Gastroesophageal sphincter (tissue), 3 donors: ENCODE results near the gene TRERF1.

Experiments
- POLR2AphosphoS5 ChIP-seq: sonication (generic); formaldehyde crosslinking; IDR thresholded peaks from one replicate; pipeline ENCODE4 v1.6.1; 2017; ENCODE audit warnings: antibody characterized with exemption
- TF ChIP-seq, protein P1 (sequence below), 4 experiments: fragments of 200-600 bp in 2 of 4; fragments of 450-650 bp in 2 of 4; sonication (generic) in 1 of 4; IDR thresholded peaks; one replicate each; pipeline ENCODE4 v1.5.1; 2017 to 2019; ENCODE audit warnings: antibody characterized with exemption in 4 of 4, mild to moderate bottlenecking in 2 of 4, moderate library complexity in 2 of 4

DNA sequence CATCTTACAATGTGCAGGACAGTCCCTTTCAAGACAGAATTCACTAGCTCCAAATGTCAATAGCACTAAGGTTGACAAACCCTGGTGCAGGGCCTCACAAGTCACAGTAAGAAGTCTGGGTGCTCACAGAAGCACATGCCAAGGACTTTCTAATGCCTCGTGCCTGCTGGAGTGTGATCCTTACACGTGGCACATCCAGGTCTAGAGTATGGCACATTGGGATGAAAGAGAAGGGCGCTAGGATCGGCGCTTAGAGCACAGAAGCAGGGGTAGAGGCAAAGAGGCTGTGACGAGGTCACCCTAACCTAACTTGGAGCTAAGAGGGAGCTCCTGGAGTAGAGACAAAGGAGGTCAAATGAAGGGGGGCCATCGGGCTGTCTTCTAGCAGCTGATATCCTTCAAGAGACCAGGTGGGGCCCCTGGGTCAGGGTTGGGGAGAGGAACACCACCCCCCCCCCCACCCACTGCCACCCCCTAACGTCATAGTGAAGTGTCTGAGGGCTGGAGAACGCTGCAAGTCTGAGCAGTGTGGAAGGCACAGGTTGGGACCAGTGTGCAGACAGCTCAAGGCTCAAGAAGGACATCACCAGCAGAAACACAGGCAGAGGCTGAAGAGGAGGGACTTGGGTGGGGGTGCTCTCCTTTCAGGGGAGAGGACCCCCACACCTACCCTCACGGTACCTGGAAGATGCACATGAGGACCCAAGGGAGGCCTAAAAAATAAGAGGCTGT lies 136.3 kb downstream of the TRERF1 start:
- TF ChIP-seq POLR2AphosphoS5, result no peak
- TF ChIP-seq, protein P1, sequence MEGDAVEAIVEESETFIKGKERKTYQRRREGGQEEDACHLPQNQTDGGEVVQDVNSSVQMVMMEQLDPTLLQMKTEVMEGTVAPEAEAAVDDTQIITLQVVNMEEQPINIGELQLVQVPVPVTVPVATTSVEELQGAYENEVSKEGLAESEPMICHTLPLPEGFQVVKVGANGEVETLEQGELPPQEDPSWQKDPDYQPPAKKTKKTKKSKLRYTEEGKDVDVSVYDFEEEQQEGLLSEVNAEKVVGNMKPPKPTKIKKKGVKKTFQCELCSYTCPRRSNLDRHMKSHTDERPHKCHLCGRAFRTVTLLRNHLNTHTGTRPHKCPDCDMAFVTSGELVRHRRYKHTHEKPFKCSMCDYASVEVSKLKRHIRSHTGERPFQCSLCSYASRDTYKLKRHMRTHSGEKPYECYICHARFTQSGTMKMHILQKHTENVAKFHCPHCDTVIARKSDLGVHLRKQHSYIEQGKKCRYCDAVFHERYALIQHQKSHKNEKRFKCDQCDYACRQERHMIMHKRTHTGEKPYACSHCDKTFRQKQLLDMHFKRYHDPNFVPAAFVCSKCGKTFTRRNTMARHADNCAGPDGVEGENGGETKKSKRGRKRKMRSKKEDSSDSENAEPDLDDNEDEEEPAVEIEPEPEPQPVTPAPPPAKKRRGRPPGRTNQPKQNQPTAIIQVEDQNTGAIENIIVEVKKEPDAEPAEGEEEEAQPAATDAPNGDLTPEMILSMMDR (IDR thresholded peaks at IDR 0.05), result no peak
